ENCODE measurements around the gene PELO. TPM values are rescaled to one million over a fixed set of nuclear protein-coding genes. Genes with fewer than 3 reads are reported as not detected.

PELO gene
- polyA plus RNA-seq, 1 of the 3 experiments (the other 2 are of a cell fraction), result 10.7 TPM

DNA sequence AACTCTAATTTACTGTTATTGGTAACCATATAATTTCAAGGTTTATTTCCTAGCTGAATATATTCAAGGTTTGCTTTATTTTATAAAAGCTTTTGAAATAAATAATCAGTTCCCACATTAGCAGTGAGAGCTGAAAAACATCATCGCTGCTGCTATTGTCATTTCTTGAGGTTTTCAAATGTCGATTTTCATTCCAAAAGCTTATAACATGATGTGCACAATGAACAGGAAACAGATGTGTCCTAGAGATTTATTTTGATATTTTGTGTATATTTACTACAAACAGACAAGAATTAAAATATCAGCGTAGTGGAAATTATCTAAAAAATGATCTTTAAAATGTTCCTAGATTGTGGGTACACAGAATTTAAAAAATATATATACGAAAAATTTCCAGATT, 10.5 kb upstream of the PELO start:
- Histone ChIP-seq H3K4me3 (ENCODE audit: low read depth in 2 of 2, low read length in 1 of 2) (no peak overlapping the region), H3K9ac (no peak overlapping the region), H2AFZ (ENCODE audit: low read depth) (no peak overlapping the region), H3K9me2 (0 out of 2 replicates have a peak, but pooled peaks cover 6% of the 10 kb centered on the region), H3K27me3 (ENCODE audit: insufficient read depth) (no peaks in the 10 kb centered on the region), H3K9me3 (no peaks in the 10 kb centered on the region), H3K79me2 (ENCODE audit: insufficient read depth) (no peaks in the 10 kb centered on the region), H3K27ac (ENCODE audit: low read depth in 2 of 2, low read length in 1 of 2) (no peak overlapping the region), H3K4me1 (ENCODE audit: control insufficient read depth in 1 of 2, insufficient read depth in 2 of 2, low read depth in 1 of 2, low read length in 1 of 2) (no peaks in the 10 kb centered on the region), H4K20me1 (ENCODE audit: insufficient read depth) (no peaks in the 10 kb centered on the region), H3K4me2 (no peak overlapping the region), H3K36me3 (replicated peaks in 1 of 2; ENCODE audit: control insufficient read depth in 1 of 2, insufficient read depth in 2 of 2, low read length in 1 of 2) (no peaks in the 10 kb centered on the region), H3F3A (replicated peaks; ENCODE audit: insufficient read depth) (peaks cover 4% of the 10 kb centered on the region)
- WGBS (ENCODE audit: low lambda C conversion rate), result 79% methylated on average over 4 of the region's 4 CpGs
- no peak for DNase-seq
- POLR2A ChIA-PET, result no interaction called here
- TF ChIP-seq YY1 (IDR thresholded peaks at IDR 0.05; ENCODE audit: low read depth) (no peak), NFIC (IDR thresholded peaks at IDR 0.05; ENCODE audit: borderline replicate concordance) (no peak), SMC3 (IDR thresholded peaks at IDR 0.05; ENCODE audit: low read depth, low read length) (no peak), EZH2phosphoT487 (IDR thresholded peaks at IDR 0.05; ENCODE audit: borderline replicate concordance, low read depth) (no peak)
- TF ChIP-seq, protein P1, sequence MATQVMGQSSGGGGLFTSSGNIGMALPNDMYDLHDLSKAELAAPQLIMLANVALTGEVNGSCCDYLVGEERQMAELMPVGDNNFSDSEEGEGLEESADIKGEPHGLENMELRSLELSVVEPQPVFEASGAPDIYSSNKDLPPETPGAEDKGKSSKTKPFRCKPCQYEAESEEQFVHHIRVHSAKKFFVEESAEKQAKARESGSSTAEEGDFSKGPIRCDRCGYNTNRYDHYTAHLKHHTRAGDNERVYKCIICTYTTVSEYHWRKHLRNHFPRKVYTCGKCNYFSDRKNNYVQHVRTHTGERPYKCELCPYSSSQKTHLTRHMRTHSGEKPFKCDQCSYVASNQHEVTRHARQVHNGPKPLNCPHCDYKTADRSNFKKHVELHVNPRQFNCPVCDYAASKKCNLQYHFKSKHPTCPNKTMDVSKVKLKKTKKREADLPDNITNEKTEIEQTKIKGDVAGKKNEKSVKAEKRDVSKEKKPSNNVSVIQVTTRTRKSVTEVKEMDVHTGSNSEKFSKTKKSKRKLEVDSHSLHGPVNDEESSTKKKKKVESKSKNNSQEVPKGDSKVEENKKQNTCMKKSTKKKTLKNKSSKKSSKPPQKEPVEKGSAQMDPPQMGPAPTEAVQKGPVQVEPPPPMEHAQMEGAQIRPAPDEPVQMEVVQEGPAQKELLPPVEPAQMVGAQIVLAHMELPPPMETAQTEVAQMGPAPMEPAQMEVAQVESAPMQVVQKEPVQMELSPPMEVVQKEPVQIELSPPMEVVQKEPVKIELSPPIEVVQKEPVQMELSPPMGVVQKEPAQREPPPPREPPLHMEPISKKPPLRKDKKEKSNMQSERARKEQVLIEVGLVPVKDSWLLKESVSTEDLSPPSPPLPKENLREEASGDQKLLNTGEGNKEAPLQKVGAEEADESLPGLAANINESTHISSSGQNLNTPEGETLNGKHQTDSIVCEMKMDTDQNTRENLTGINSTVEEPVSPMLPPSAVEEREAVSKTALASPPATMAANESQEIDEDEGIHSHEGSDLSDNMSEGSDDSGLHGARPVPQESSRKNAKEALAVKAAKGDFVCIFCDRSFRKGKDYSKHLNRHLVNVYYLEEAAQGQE (IDR thresholded peaks at IDR 0.05; ENCODE audit: low read depth, low read length), result no peak
- TF ChIP-seq, protein P2, sequence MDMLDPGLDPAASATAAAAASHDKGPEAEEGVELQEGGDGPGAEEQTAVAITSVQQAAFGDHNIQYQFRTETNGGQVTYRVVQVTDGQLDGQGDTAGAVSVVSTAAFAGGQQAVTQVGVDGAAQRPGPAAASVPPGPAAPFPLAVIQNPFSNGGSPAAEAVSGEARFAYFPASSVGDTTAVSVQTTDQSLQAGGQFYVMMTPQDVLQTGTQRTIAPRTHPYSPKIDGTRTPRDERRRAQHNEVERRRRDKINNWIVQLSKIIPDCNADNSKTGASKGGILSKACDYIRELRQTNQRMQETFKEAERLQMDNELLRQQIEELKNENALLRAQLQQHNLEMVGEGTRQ (IDR thresholded peaks at IDR 0.05; ENCODE audit: borderline replicate concordance, low read depth, low read length), result no peak
- CTCF ChIA-PET, result interaction anchor here (1.2 to 1.6 kb wide), 2 partner anchors 11 to 14 kb away, joined by 3 to 5 read pairs; partner anchors contain the start of genes ITGA1 and PELO

DNA sequence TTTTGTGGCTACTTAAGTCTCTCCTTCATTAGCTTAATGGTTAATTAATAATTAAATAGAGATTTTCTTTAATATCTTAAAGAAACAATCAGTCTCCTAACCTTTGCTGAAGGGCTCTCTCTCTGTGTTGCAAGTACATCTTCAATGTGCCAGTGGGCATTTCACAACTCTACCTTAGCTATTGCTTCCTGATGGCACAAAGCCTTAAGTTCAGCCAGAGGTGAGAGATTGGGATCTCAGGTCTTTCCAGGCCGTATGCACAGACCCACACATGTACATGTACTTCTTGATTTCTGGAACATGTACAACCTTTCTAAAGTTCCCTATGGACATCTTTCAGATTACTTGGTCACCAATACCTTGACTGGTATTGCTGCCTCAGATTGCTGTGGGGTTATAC, 8.9 kb upstream of the PELO start:
- Histone ChIP-seq H4K20me1 (ENCODE audit: insufficient read depth) (no peaks in the 10 kb centered on the region), H3K4me3 (ENCODE audit: low read depth in 2 of 2, low read length in 1 of 2) (no peak overlapping the region), H3K9me3 (no peaks in the 10 kb centered on the region), H3K4me2 (no peak overlapping the region), H3K4me1 (ENCODE audit: control insufficient read depth in 1 of 2, insufficient read depth in 2 of 2, low read depth in 1 of 2, low read length in 1 of 2) (peaks cover 0 to 8% of the 10 kb centered on the region in 2 experiments; a peak in 2 of 4 replicates), H2AFZ (ENCODE audit: low read depth) (no peak overlapping the region), H3K79me2 (ENCODE audit: insufficient read depth) (no peaks in the 10 kb centered on the region), H3K9me2 (0 out of 2 replicates have a peak, but pooled peaks cover 6% of the 10 kb centered on the region), H3F3A (replicated peaks; ENCODE audit: insufficient read depth) (peaks cover 4% of the 10 kb centered on the region), H3K27me3 (ENCODE audit: insufficient read depth) (no peaks in the 10 kb centered on the region), H3K9ac (no peak overlapping the region), H3K27ac (ENCODE audit: low read depth in 2 of 2, low read length in 1 of 2) (no peak overlapping the region), H3K36me3 (replicated peaks in 1 of 2; ENCODE audit: control insufficient read depth in 1 of 2, insufficient read depth in 2 of 2, low read length in 1 of 2) (no peaks in the 10 kb centered on the region)
- ChIA-PET CTCF (interaction anchor here (0.7 to 1.6 kb wide), 3 partner anchors 9 to 116 kb away, joined by 3 to 4 read pairs (median 3); partner anchors contain the start of genes ITGA1 and PELO), POLR2A (no interaction called here)
- TF ChIP-seq, protein P2 (IDR thresholded peaks at IDR 0.05; ENCODE audit: borderline replicate concordance, low read depth, low read length), result no peak
- TF ChIP-seq, protein P3, sequence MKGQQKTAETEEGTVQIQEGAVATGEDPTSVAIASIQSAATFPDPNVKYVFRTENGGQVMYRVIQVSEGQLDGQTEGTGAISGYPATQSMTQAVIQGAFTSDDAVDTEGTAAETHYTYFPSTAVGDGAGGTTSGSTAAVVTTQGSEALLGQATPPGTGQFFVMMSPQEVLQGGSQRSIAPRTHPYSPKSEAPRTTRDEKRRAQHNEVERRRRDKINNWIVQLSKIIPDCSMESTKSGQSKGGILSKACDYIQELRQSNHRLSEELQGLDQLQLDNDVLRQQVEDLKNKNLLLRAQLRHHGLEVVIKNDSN (IDR thresholded peaks at IDR 0.05; ENCODE audit: borderline replicate concordance, low read depth), result no peak
- TF ChIP-seq TAF1 (IDR thresholded peaks at IDR 0.05; ENCODE audit: borderline replicate concordance, low read depth, low read length), result no peak
- no peak for TF ChIP-seq RFX5 (IDR thresholded peaks at IDR 0.05; ENCODE audit: low read length)
- no peak for TF ChIP-seq SIN3A (IDR thresholded peaks at IDR 0.05; ENCODE audit: borderline replicate concordance, low read depth, low read length)
- TF ChIP-seq, protein P4, sequence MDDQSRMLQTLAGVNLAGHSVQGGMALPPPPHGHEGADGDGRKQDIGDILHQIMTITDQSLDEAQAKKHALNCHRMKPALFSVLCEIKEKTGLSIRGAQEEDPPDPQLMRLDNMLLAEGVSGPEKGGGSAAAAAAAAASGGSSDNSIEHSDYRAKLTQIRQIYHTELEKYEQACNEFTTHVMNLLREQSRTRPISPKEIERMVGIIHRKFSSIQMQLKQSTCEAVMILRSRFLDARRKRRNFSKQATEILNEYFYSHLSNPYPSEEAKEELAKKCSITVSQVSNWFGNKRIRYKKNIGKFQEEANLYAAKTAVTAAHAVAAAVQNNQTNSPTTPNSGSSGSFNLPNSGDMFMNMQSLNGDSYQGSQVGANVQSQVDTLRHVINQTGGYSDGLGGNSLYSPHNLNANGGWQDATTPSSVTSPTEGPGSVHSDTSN (IDR thresholded peaks at IDR 0.05), result no peak
- TF ChIP-seq SMC3 (IDR thresholded peaks at IDR 0.05; ENCODE audit: low read depth, low read length), result no peak
- no peak for TF ChIP-seq TCF12 (IDR thresholded peaks at IDR 0.05)
- TF ChIP-seq EP300 (IDR thresholded peaks at IDR 0.05; ENCODE audit: borderline replicate concordance in 1 of 2, low read depth in 1 of 2, low read length in 1 of 2), result no peak
- TF ChIP-seq MEF2A (IDR thresholded peaks at IDR 0.05; ENCODE audit: borderline replicate concordance, low read depth), result no peak
- no peak for TF ChIP-seq GATA2 (CRISPR knock-in tag; IDR thresholded peaks at IDR 0.05)
- 78% methylated on average over 1 of the region's 1 CpG for WGBS (ENCODE audit: low lambda C conversion rate)
- DNase-seq, result no peak
